Prostate gland (tissue), 2 donors: ENCODE measurements around the gene SMYD3. TPM values are rescaled to one million over a fixed set of nuclear protein-coding genes. Genes with fewer than 3 reads are reported as not detected.

Source experiments
- DNase-seq: peaks from one replicate; pipeline ENCODE4 v3.0.0-alpha.2; 2019; ENCODE audit warnings: low spot score
- H3K27ac ChIP-seq, 2 donors: fragments of 200-600 bp; sonication (generic); 2 replicates each; pipeline ENCODE4 v1.5.1; 2017 to 2019
- H3K27me3 ChIP-seq: fragments of 200-600 bp; sonication (generic); replicated peaks from 2 replicates; pipeline ENCODE4 v1.5.1; 2019; ENCODE audit not compliant: insufficient read depth
- H3K36me3 ChIP-seq, 2 donors: fragments of 200-600 bp; sonication (generic); 1 replicate in 1 of 2; 2 replicates in 1 of 2; pipeline versions ENCODE4 v1.5.1 to v1.8.1; 2017 to 2019
- H3K4me1 ChIP-seq: fragments of 200-600 bp; sonication (generic); replicated peaks from 2 replicates; pipeline ENCODE4 v1.5.1; 2019
- H3K4me3 ChIP-seq, 2 donors: fragments of 200-600 bp; sonication (generic); 2 replicates each; pipeline ENCODE4 v1.5.1; 2017 to 2019
- H3K9me3 ChIP-seq: fragments of 200-600 bp; sonication (generic); 2 replicates; pipeline ENCODE4 v1.5.1; 2017
- CTCF ChIP-seq, 4 experiments: fragments of 200-600 bp in 2 of 4; fragments of 450-650 bp in 2 of 4; sonication (generic) in 2 of 4; IDR thresholded peaks; 1 replicate in 3 of 4; 2 replicates in 1 of 4; pipeline ENCODE4 v1.5.1; 2016 to 2019; ENCODE audit warnings: antibody characterized with exemption in 4 of 4, mild to moderate bottlenecking in 2 of 4, moderate library complexity in 2 of 4
- POLR2A ChIP-seq: fragments of 450-650 bp; IDR thresholded peaks from one replicate; pipeline ENCODE4 v1.6.1; 2016; ENCODE audit warnings: antibody characterized with exemption, mild to moderate bottlenecking
- POLR2AphosphoS5 ChIP-seq: sonication (generic); formaldehyde crosslinking; IDR thresholded peaks from one replicate; pipeline ENCODE4 v1.6.1; 2017; ENCODE audit warnings: antibody characterized with exemption
- WGBS: methylation state at CpG from one replicate; pipeline ENCODE4 v1.1.5; 2018; 5-methylcytosine and 5-hydroxymethylcytosine counted together
- intact Hi-C: fragments of 100-400 bp; cut with DNase I; formaldehyde crosslinking; loops from one replicate; pipeline ENCODE4 v1.14.2; 2022
- total RNA-seq, 2 donors: library from RNA; depleted of rRNA; stranded (reverse); fragments of >200 nt; gene quantifications; one replicate each; pipeline ENCODE4 v1.1.0, GENCODE V29; 2016

The SMYD3 gene
- total RNA-seq, 2 donors from 2014 or later: 19.8 to 23.9 TPM

- WGBS: 93% methylated on average over 2 of the region's 2 CpGs
- H3K9me3 ChIP-seq: no peaks in the 10 kb centered on the region
- DNase-seq: no peak
- no peaks in the 10 kb centered on the region for H3K27me3 ChIP-seq
- H3K4me3 ChIP-seq: no peak overlapping the region
- H3K27ac ChIP-seq: no peak overlapping the region
- intact Hi-C loops: loop anchor here (10.0 kb wide), 1 partner anchor 159 kb away; no protein-coding TSS in a partner anchor
- H3K36me3 ChIP-seq: no peaks in the 10 kb centered on the region
- no peaks in the 10 kb centered on the region for H3K4me1 ChIP-seq
- no peak for TF ChIP-seq POLR2AphosphoS5
- TF ChIP-seq POLR2A: no peak
- TF ChIP-seq CTCF (IDR thresholded peaks at IDR 0.05): no peak
Observed at GRCh38 chr1:245963649-245964048, 543.4 kb downstream of the SMYD3 start.

- WGBS: 97% methylated on average over 8 of the region's 8 CpGs
- Histone ChIP-seq H3K4me1 (no peaks in the 10 kb centered on the region), H3K36me3 (no peaks in the 10 kb centered on the region), H3K4me3 (no peak overlapping the region), H3K27ac (no peak overlapping the region), H3K9me3 (no peaks in the 10 kb centered on the region), H3K27me3 (no peaks in the 10 kb centered on the region)
- no peak for TF ChIP-seq POLR2A
- TF ChIP-seq CTCF (IDR thresholded peaks at IDR 0.05): no peak
- no peak for TF ChIP-seq POLR2AphosphoS5
- no peak for DNase-seq
- intact Hi-C loops: loop anchor here (10.0 kb wide), 1 partner anchor 158 kb away; no protein-coding TSS in a partner anchor
Observed at GRCh38 chr1:245962453-245962852, 544.6 kb downstream of the SMYD3 start.

- DNase-seq: no peak
- intact Hi-C loops: loop anchor here (10.0 kb wide), 1 partner anchor 156 kb away; no protein-coding TSS in a partner anchor
- no peak for TF ChIP-seq POLR2A
- no peak for TF ChIP-seq CTCF (IDR thresholded peaks at IDR 0.05)
- TF ChIP-seq POLR2AphosphoS5: no peak
- Histone ChIP-seq H3K36me3 (no peaks in the 10 kb centered on the region), H3K27me3 (no peaks in the 10 kb centered on the region), H3K4me1 (no peaks in the 10 kb centered on the region), H3K9me3 (no peaks in the 10 kb centered on the region), H3K27ac (no peak overlapping the region), H3K4me3 (no peak overlapping the region)
- 77% methylated on average over 3 of the region's 3 CpGs for WGBS
Observed at GRCh38 chr1:245961137-245961540, 545.9 kb downstream of the SMYD3 start.

GRCh38 chr1:245960171-245960570, 546.9 kb downstream of the SMYD3 start:
- H3K27me3 ChIP-seq: no peaks in the 10 kb centered on the region
- intact Hi-C loops: loop anchor here (10.0 kb wide), 1 partner anchor 155 kb away; no protein-coding TSS in a partner anchor
- TF ChIP-seq CTCF (IDR thresholded peaks at IDR 0.05): no peak
- no peak for TF ChIP-seq POLR2A
- no peak for TF ChIP-seq POLR2AphosphoS5
- H3K36me3 ChIP-seq: no peaks in the 10 kb centered on the region
- no peaks in the 10 kb centered on the region for H3K9me3 ChIP-seq
- H3K4me3 ChIP-seq: no peak overlapping the region
- WGBS: 92% methylated on average over 4 of the region's 4 CpGs
- no peak overlapping the region for H3K27ac ChIP-seq
- no peak for DNase-seq
- H3K4me1 ChIP-seq: no peaks in the 10 kb centered on the region

GRCh38 chr1:245958016-245958415, 549.1 kb downstream of the SMYD3 start:
- Histone ChIP-seq H3K27me3 (no peaks in the 10 kb centered on the region), H3K9me3 (no peaks in the 10 kb centered on the region), H3K4me1 (no peaks in the 10 kb centered on the region), H3K36me3 (no peaks in the 10 kb centered on the region), H3K4me3 (no peak overlapping the region), H3K27ac (no peak overlapping the region)
- TF ChIP-seq CTCF (IDR thresholded peaks at IDR 0.05): no peak
- no peak for TF ChIP-seq POLR2AphosphoS5
- TF ChIP-seq POLR2A: no peak
- intact Hi-C loops: no loop called here
- WGBS: 77% methylated on average over 6 of the region's 6 CpGs
- no peak for DNase-seq
